LNCAP (cell line): Measurements from ENCODE around the gene FOXN3.

Experiments used
- TF ChIP-seq, protein P1 (sequence below): fragments of 450-650 bp; IDR thresholded peaks from 2 replicates; pipeline ENCODE4 v1.5.1; 2017; ENCODE audit warnings: mild to moderate bottlenecking

The FOXN3 gene

DNA sequence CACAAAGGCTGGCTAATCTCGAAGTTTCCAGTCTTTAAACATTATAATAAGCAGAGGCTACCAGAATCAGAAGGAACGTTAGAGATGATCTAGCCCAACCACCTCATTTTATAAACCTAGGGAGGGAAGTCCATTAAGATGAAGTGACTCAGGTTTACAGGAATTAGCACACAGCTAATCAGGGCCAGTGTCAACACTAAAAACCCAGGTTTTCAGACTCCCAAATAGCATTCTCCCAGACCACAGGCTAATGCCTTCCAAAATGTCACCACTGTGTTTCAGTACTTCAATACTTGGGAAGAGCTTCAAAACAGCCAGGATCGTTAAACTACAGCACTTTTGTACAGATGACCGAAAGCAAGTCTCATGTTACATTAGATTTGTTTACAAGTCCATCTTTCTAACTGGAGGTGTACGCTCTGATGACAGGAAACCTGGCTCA lies 89.2 kb downstream of the FOXN3 start:
- TF ChIP-seq, protein P1, sequence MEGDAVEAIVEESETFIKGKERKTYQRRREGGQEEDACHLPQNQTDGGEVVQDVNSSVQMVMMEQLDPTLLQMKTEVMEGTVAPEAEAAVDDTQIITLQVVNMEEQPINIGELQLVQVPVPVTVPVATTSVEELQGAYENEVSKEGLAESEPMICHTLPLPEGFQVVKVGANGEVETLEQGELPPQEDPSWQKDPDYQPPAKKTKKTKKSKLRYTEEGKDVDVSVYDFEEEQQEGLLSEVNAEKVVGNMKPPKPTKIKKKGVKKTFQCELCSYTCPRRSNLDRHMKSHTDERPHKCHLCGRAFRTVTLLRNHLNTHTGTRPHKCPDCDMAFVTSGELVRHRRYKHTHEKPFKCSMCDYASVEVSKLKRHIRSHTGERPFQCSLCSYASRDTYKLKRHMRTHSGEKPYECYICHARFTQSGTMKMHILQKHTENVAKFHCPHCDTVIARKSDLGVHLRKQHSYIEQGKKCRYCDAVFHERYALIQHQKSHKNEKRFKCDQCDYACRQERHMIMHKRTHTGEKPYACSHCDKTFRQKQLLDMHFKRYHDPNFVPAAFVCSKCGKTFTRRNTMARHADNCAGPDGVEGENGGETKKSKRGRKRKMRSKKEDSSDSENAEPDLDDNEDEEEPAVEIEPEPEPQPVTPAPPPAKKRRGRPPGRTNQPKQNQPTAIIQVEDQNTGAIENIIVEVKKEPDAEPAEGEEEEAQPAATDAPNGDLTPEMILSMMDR: no peak

- TF ChIP-seq, protein P1: no peak
Measured at GRCh38 chr14:89325959-89326358, 91.1 kb downstream of the FOXN3 start.

GRCh38 chr14:89325299-89325883 lies 91.6 kb downstream of the FOXN3 start:
- TF ChIP-seq, protein P1: no peak

GRCh38 chr14:89324501-89325298 lies 92.3 kb downstream of the FOXN3 start:
- TF ChIP-seq, protein P1: no peak

GRCh38 chr14:89320381-89321000 lies 96.5 kb downstream of the FOXN3 start:
- TF ChIP-seq, protein P1: no peak

GRCh38 chr14:89319687-89320086 lies 97.3 kb downstream of the FOXN3 start:
- TF ChIP-seq, protein P1: no peak

- TF ChIP-seq, protein P1: no peak
Measured at GRCh38 chr14:89317051-89317691, 99.9 kb downstream of the FOXN3 start.
